Uterus (tissue), 4 donors: ENCODE data around the gene SORBS1. TPM values are rescaled to one million over a fixed set of nuclear protein-coding genes. Genes with fewer than 3 reads are reported as not detected.

Experiments used
- DNase-seq, 2 donors: peaks; one replicate each; pipeline ENCODE4 v3.0.0-alpha.2; 2019 to 2020
- H3K27ac ChIP-seq, 2 donors: fragments of 200-600 bp; sonication (generic); 1 replicate in 1 of 2; 2 replicates in 1 of 2; pipeline ENCODE4 v1.5.1; 2016 to 2018
- H3K27me3 ChIP-seq, 2 donors: fragments of 200-600 bp; sonication (generic); one replicate each; pipeline ENCODE4 v1.5.1; 2018 to 2019; ENCODE audit warnings: control low read depth in 1 of 2
- H3K36me3 ChIP-seq, 2 donors: fragments of 200-600 bp; sonication (generic); one replicate each; pipeline ENCODE4 v1.5.1; 2019; ENCODE audit warnings: control low read depth in 1 of 2
- H3K4me1 ChIP-seq, 2 donors: fragments of 200-600 bp; sonication (generic); one replicate each; pipeline ENCODE4 v1.5.1; 2018 to 2019; ENCODE audit warnings: control low read depth in 1 of 2
- H3K4me3 ChIP-seq, 2 donors: fragments of 200-600 bp; sonication (generic); 1 replicate in 1 of 2; 2 replicates in 1 of 2; pipeline ENCODE4 v1.5.1; 2018 to 2019; ENCODE audit warnings: mild to moderate bottlenecking in 1 of 2
- H3K9me3 ChIP-seq, 2 donors: fragments of 200-600 bp; sonication (generic); one replicate each; pipeline ENCODE4 v1.5.1; 2019; ENCODE audit warnings: control low read depth in 1 of 2
- CTCF ChIP-seq, 4 experiments: fragments of 200-600 bp in 2 of 4; fragments of 450-650 bp in 2 of 4; sonication (generic) in 2 of 4; IDR thresholded peaks; one replicate each; pipeline ENCODE4 v1.5.1; 2016 to 2019; ENCODE audit warnings: antibody characterized with exemption in 4 of 4, mild to moderate bottlenecking in 2 of 4, moderate library complexity in 1 of 4
- POLR2A ChIP-seq, 2 donors: fragments of 450-650 bp; IDR thresholded peaks; one replicate each; pipeline ENCODE4 v1.6.1; 2016; ENCODE audit warnings: antibody characterized with exemption in 2 of 2, mild to moderate bottlenecking in 1 of 2, moderate library complexity in 1 of 2
- intact Hi-C: fragments of 100-400 bp; cut with DNase I; formaldehyde crosslinking; loops from one replicate; pipeline ENCODE4 v1.15.1; 2023; ENCODE audit warnings: low total_unique reads
- total RNA-seq, 4 donors: library from RNA; depleted of rRNA in 3 of 4; stranded (reverse); fragments of >200 nt in 3 of 4; gene quantifications; one replicate each; pipeline versions ENCODE4 v1.1.0 to v1.2.4, GENCODE V29; 2014 to 2023
- donor health status: DM: yes; HTN: yes; CAD: no.

Gene SORBS1
- total RNA-seq, 4 donors from 2014 or later, result 89.9 to 422 (median 271) TPM

GRCh38 chr10:95443636-95444035 lies 117.5 kb downstream of the SORBS1 start:
- no peaks in the 10 kb centered on the region for H3K9me3 ChIP-seq
- H3K36me3 ChIP-seq, result no peaks in the 10 kb centered on the region
- H3K27ac ChIP-seq, result peak overlapping the region; percentile 80 to 93
- TF ChIP-seq POLR2A (IDR thresholded peaks at IDR 0.05), result no peak
- no peak for TF ChIP-seq CTCF (IDR thresholded peaks at IDR 0.05)
- intact Hi-C loops, result no loop called here
- DNase-seq, result no peak
- H3K4me3 ChIP-seq, result no peak overlapping the region
- no peaks in the 10 kb centered on the region for H3K27me3 ChIP-seq
- peaks cover 9 to 13% of the 10 kb centered on the region in 2 donors for H3K4me1 ChIP-seq

GRCh38 chr10:95442341-95442740 lies 118.8 kb downstream of the SORBS1 start:
- H3K9me3 ChIP-seq, result no peaks in the 10 kb centered on the region
- TF ChIP-seq POLR2A (IDR thresholded peaks at IDR 0.05) (no peak), CTCF (IDR thresholded peaks at IDR 0.05) (no peak)
- intact Hi-C loops, result no loop called here
- no peak for DNase-seq
- no peaks in the 10 kb centered on the region for H3K27me3 ChIP-seq
- H3K27ac ChIP-seq, result peak overlapping the region; percentile 40 to 93
- no peak overlapping the region for H3K4me3 ChIP-seq
- peaks cover 9 to 10% of the 10 kb centered on the region in 2 donors for H3K4me1 ChIP-seq
- no peaks in the 10 kb centered on the region for H3K36me3 ChIP-seq

- DNase-seq, result no peak
- intact Hi-C loops, result no loop called here
- Histone ChIP-seq H3K9me3 (no peaks in the 10 kb centered on the region), H3K36me3 (no peaks in the 10 kb centered on the region), H3K4me1 (peaks cover 6 to 9% of the 10 kb centered on the region in 2 donors), H3K4me3 (no peak overlapping the region), H3K27me3 (no peaks in the 10 kb centered on the region), H3K27ac (peak overlapping the region; percentile 40 to 93)
- TF ChIP-seq POLR2A (IDR thresholded peaks at IDR 0.05) (no peak), CTCF (IDR thresholded peaks at IDR 0.05) (no peak)
Observed at GRCh38 chr10:95441547-95441923, 119.6 kb downstream of the SORBS1 start.

GRCh38 chr10:95440756-95441546 lies 120.2 kb downstream of the SORBS1 start:
- no peak for TF ChIP-seq CTCF (IDR thresholded peaks at IDR 0.05)
- no peak for TF ChIP-seq POLR2A (IDR thresholded peaks at IDR 0.05)
- Histone ChIP-seq H3K27ac (peak overlapping the region; percentile 59 to 93), H3K36me3 (no peaks in the 10 kb centered on the region), H3K9me3 (no peaks in the 10 kb centered on the region), H3K4me1 (peaks cover 5 to 9% of the 10 kb centered on the region in 2 donors), H3K4me3 (no peak overlapping the region), H3K27me3 (no peaks in the 10 kb centered on the region)
- intact Hi-C loops, result no loop called here
- DNase-seq, result no peak

GRCh38 chr10:95440038-95440725 lies 121.0 kb downstream of the SORBS1 start:
- Histone ChIP-seq H3K27me3 (no peaks in the 10 kb centered on the region), H3K4me3 (no peak overlapping the region), H3K36me3 (no peaks in the 10 kb centered on the region), H3K9me3 (no peaks in the 10 kb centered on the region), H3K27ac (peak overlapping the region; percentile 59 to 93), H3K4me1 (peaks cover 0 to 7% of the 10 kb centered on the region in 2 donors)
- DNase-seq, result no peak
- no peak for TF ChIP-seq POLR2A (IDR thresholded peaks at IDR 0.05)
- TF ChIP-seq CTCF (IDR thresholded peaks at IDR 0.05), result no peak
- intact Hi-C loops, result no loop called here
